GM12873 (cell line): ENCODE measurements around the gene EPHA6.

Source experiments
- CTCF ChIP-seq: IDR thresholded peaks from 2 replicates; pipeline ENCODE4 v1.5.1; 2012; ENCODE audit warnings: low read depth, mild to moderate bottlenecking, moderate library complexity, low read length, control low read depth; ENCODE audit not compliant: insufficient read depth; ENCODE audit errors: missing control alignments

The EPHA6 gene

DNA sequence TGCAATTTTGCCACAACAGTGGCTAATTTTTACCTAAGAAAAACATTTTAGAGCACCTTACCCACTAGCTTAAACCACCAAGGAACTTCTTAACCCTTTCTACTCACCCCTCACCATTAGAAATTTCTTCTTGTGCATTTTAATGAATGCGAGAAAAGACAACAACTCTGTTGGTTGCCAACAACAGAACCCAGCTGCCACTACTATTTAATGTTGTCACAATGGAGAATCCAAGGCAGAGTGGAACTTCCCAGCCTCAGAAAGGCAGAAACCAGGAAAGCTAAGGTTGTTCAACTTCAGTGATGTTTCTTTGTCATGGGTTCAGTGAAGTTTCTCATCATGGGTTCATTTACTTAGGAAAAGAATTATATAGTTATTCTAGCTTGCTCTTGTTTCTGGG is 625.0 kb downstream of the EPHA6 start:
- TF ChIP-seq CTCF: no peak

- TF ChIP-seq CTCF: no peak
These were observed 649.6 kb downstream of the EPHA6 start for GRCh38 chr3:97464035-97464434.

DNA sequence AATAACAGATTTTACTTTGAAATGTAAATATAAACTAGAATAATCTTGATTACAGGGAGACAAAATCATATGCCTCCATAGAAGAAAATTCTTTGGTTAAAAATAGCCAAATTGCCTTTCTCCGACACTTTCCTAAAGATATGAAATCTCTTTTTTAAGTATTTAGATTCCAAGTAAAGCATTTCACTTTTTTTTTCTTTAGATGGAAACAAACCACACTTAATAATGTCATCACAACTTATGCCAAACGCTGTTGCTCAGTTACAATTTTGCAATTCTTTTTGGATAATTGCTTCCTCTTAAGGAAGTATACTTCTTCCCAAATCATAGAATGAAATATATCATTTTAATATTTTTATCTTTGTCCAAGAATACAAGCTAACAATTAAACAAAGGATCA is 656.1 kb downstream of the EPHA6 start:
- TF ChIP-seq CTCF: no peak

DNA sequence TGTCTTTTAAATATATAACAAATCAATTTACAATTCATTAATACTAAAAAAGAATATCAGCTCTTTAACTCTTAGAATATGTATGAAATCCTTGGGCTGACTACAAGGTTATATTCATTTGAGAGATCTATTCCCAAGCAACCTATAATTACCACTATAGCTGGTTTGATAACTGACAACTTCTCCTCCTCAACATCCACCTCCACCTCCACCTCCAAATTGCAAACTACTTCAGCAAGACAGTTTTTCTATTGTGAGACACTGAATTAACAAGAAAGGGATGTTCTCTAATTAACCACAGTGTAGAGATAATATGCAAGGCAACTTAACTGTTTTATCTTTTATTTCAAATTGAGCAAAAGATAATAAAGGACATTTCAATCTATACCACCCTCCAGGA is 665.3 kb downstream of the EPHA6 start:
- TF ChIP-seq CTCF: no peak

DNA sequence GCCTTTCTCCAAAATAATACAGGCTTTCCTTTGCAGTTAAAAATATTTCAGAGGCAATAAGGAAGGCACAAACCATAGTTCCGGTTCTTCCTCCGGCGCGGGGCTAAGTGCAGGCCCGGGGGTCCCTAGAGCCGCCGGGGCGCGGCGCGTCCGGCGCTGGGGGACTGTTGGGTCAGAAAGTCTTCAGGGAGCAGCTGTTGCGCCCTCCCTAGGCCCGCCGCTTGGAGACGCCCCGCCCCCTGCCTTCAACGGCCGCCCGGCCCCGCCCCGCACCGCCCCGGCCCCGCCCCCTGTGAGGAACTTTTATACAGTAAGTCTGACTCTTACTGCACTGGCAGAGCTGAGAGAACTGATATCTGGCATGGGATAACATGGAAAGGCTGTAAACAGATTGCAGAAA is 667.0 kb downstream of the EPHA6 start:
- TF ChIP-seq CTCF: no peak

DNA sequence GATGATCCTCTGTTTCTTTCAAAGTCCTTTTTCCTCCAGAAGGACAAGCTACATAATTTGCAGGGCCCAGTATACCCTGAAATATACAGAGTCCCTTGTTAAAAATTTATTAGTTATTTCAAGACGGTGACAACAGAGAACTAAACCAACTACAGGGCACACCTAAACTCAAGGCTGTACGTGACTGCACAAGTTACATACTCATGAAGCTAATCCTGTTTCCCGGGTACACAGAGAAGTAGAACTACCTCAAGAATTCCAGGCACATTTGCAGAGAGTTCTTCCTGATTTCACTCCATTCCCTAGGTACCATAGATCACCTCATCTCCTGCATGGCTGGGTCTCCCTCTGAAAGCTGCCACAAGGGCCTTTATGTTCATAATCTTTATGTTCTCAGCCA is 670.8 kb downstream of the EPHA6 start:
- no peak for TF ChIP-seq CTCF

DNA sequence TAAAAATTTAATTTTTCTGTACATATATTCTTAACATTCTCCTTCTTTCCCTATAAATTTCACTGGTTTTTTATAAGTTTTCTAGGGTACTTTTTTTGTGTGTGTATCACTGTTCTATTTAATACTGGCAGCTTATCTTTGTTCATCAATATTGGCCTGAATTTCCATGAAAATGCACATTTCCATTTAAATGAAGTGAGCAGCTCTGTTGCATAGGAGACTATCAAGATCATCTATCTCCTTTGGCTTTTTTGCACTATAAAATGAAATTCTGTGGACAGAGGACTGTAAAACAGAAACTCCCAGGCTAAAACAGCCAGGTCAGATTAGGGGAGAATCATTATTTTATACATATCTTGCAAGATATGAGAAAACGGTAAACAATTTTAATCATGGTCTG is 673.2 kb downstream of the EPHA6 start:
- no peak for TF ChIP-seq CTCF

DNA sequence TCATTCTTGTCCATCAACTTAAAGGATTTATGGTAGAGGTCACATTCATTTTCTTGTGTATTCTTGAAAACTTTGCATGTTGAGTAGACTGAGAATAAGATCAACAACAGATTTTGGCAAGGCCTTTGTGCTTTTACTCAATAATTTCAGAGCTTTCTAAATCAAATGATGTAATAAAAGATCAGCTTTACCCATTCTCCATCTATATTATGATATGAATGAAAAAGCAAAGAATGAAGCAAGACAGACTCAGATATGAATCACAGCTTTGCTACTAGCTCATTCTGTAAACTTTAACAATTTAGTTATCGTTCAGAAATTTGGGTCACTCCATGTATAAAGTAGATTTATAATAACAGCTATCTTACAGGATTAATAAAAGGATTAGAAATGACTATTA is 674.3 kb downstream of the EPHA6 start:
- TF ChIP-seq CTCF: no peak
